CD4-positive, alpha-beta T cell (primary cell): Measurements from ENCODE around the gene HSD17B1. TPM values are rescaled to one million over a fixed set of nuclear protein-coding genes. Genes with fewer than 3 reads are reported as not detected.

Source experiments
- ATAC-seq: fragments of 200-7000 bp; cut with Tn5 transposase; one replicate; pipeline ENCODE4 v1.10.0; 2022; ENCODE audit warnings: mild to moderate bottlenecking; ENCODE audit not compliant: poor library complexity
- CTCF ChIA-PET: fragments of 350-600 bp; sonication (Branson Sonifier 250); formaldehyde crosslinking; loops from one replicate; lab custom pipeline; 2021; ENCODE audit warnings: antibody characterized with exemption, inconsistent platforms; lab: Charles Lee
- POLR2A ChIA-PET: fragments of 350-600 bp; sonication (Branson Sonifier 250); formaldehyde crosslinking; loops from one replicate; lab custom pipeline; 2021; ENCODE audit warnings: antibody characterized with exemption, inconsistent platforms; lab: Charles Lee
- DNase-seq, 14 experiments: peaks; one replicate each; pipeline ENCODE4 v3.0.0-alpha.2; 2013 to 2020; ENCODE audit warnings: mixed read lengths in 2 of 14
- H3K27ac ChIP-seq, 2 donors: one replicate each; pipeline versions ENCODE4 v1.5.1 to v1.7.0; 2013; ENCODE audit warnings: low read length in 2 of 2, low read depth in 1 of 2, mild to moderate bottlenecking in 1 of 2
- H3K27me3 ChIP-seq, 2 experiments: 1 replicate in 1 of 2; 2 replicates in 1 of 2; pipeline versions ENCODE4 v1.6.1 to v1.7.0; 2013; ENCODE audit warnings: low read length in 2 of 2, control low read depth in 1 of 2, mild to moderate bottlenecking in 1 of 2, moderate library complexity in 1 of 2; ENCODE audit not compliant: insufficient read depth in 2 of 2, control insufficient read depth in 1 of 2
- H3K36me3 ChIP-seq: one replicate; pipeline ENCODE4 v1.6.1; 2013; ENCODE audit warnings: low read length, control low read depth; ENCODE audit not compliant: insufficient read depth
- H3K4me1 ChIP-seq: one replicate; pipeline ENCODE4 v1.6.1; 2013; ENCODE audit warnings: low read length, control low read depth; ENCODE audit not compliant: insufficient read depth
- H3K4me3 ChIP-seq: one replicate; pipeline ENCODE4 v1.5.1; 2013; ENCODE audit warnings: mild to moderate bottlenecking, low read length, moderate library complexity
- H3K9me3 ChIP-seq, 2 experiments: 1 replicate in 1 of 2; 2 replicates in 1 of 2; pipeline versions ENCODE4 v1.6.1 to v1.7.0; 2013; ENCODE audit warnings: low read length in 2 of 2, mild to moderate bottlenecking in 2 of 2, control low read depth in 1 of 2, moderate library complexity in 1 of 2; ENCODE audit not compliant: control insufficient read depth in 1 of 2, insufficient read depth in 1 of 2
- H3K27ac Mint-ChIP-seq: one replicate; pipeline ENCODE4 v1.8.0; 2020; ENCODE audit warnings: mixed read lengths
- H3K27me3 Mint-ChIP-seq: one replicate; pipeline ENCODE4 v1.8.0; 2021; ENCODE audit warnings: mixed read lengths
- H3K36me3 Mint-ChIP-seq: one replicate; pipeline ENCODE4 v1.8.0; 2021; ENCODE audit warnings: low read depth, mixed read lengths
- H3K4me1 Mint-ChIP-seq: one replicate; pipeline ENCODE4 v1.8.0; 2021; ENCODE audit warnings: low read depth, mixed read lengths
- H3K4me3 Mint-ChIP-seq: one replicate; pipeline ENCODE4 v1.8.0; 2020; ENCODE audit warnings: mild to moderate bottlenecking, mixed read lengths
- H3K9me3 Mint-ChIP-seq: one replicate; pipeline ENCODE4 v1.8.0; 2020; ENCODE audit warnings: mixed read lengths
- intact Hi-C, 2 experiments: fragments of 100-400 bp; cut with DNase I in 1 of 2; cut with micrococcal nuclease in 1 of 2; formaldehyde crosslinking; loops; one replicate each; pipeline versions ENCODE4 v1.15.1 to v1.9.0; 2023 to 2025; cut with DNase I, micrococcal nuclease
- total RNA-seq, 174 experiments: library from RNA in 2 of 174; stranded (reverse) in 2 of 174; gene quantifications; one replicate each; pipeline ENCODE4 v1.2.3 and lab custom pipeline; 2021 to 2026
- TF ChIP-seq, protein P1 (sequence below): fragments of 200-600 bp; IDR thresholded peaks from one replicate; pipeline ENCODE4 v1.8.0; 2022; ENCODE audit warnings: antibody characterized with exemption, mild to moderate bottlenecking

HSD17B1 gene
- total RNA-seq, 2 experiments from 2014 or later, result 0.80 to 0.81 TPM

DNA sequence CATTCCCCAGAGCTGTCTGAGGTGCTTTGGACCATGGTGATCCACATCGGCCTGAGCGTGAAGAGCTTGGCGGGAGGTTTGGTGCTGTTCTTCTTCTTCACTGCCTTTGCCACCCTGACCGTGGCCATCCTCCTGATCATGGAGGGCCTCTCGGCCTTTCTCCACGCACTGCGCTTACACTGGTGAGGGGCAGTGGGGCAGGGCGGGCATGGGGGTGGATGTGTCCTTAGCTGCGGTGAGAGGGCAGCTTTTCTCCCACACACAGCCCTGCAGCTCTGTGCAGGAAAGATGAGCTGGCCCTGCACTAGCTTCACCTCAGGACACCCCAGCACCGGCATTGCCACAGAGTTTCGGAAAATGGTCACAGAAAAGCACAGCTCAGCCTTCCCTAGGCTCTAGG is 38.4 kb upstream of the HSD17B1 start:
- H3K36me3 Mint-ChIP-seq, result peaks cover 13% of the 10 kb centered on the region
- H3K27ac Mint-ChIP-seq, result no peak overlapping the region
- Histone ChIP-seq H3K4me1 (peaks cover 6% of the 10 kb centered on the region), H3K4me3 (no peak overlapping the region), H3K27ac (no peak overlapping the region), H3K36me3 (no peaks in the 10 kb centered on the region), H3K27me3 (no peaks in the 10 kb centered on the region), H3K9me3 (no peaks in the 10 kb centered on the region)
- no peaks in the 10 kb centered on the region for H3K9me3 Mint-ChIP-seq
- ChIA-PET POLR2A (no interaction called here), CTCF (no interaction called here)
- no peak overlapping the region for H3K4me3 Mint-ChIP-seq
- DNase-seq (no peak), ATAC-seq (no peak)
- peaks cover 8% of the 10 kb centered on the region for H3K4me1 Mint-ChIP-seq
- intact Hi-C loops, result loop anchor here in 1 of 2 experiments (10.0 kb wide), 1 partner anchor 489 kb away; the partner anchor contains the start of gene NKIRAS2
- TF ChIP-seq, protein P1, sequence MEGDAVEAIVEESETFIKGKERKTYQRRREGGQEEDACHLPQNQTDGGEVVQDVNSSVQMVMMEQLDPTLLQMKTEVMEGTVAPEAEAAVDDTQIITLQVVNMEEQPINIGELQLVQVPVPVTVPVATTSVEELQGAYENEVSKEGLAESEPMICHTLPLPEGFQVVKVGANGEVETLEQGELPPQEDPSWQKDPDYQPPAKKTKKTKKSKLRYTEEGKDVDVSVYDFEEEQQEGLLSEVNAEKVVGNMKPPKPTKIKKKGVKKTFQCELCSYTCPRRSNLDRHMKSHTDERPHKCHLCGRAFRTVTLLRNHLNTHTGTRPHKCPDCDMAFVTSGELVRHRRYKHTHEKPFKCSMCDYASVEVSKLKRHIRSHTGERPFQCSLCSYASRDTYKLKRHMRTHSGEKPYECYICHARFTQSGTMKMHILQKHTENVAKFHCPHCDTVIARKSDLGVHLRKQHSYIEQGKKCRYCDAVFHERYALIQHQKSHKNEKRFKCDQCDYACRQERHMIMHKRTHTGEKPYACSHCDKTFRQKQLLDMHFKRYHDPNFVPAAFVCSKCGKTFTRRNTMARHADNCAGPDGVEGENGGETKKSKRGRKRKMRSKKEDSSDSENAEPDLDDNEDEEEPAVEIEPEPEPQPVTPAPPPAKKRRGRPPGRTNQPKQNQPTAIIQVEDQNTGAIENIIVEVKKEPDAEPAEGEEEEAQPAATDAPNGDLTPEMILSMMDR, result no peak
- H3K27me3 Mint-ChIP-seq, result no peaks in the 10 kb centered on the region

DNA sequence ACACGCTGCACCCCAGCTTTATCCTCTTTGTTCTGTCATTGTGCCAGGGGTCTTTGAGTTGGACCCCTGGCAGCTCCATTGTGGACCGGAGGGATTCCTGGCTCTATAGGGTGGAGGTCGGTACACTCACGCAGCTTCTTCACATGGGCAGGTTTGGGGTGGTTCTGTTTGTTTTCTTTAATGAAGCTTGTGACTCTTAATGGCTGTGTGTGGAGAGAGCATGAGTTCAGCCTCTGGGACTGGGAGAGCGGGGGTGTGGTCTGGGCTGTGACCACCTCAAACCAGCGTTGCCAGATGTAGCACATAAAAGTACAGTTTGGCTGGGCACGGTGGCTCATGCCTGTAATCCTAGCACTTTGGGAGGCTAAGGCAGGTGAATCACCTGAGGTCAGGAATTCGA is 37.9 kb upstream of the HSD17B1 start:
- no peaks in the 10 kb centered on the region for H3K27me3 Mint-ChIP-seq
- intact Hi-C loops, result loop anchor here (5.0 to 10.0 kb wide), 3 partner anchors 108 to 490 kb away; partner anchors contain the start of gene NKIRAS2 (in 1 of the 2)
- Histone ChIP-seq H3K36me3 (no peaks in the 10 kb centered on the region), H3K4me3 (no peak overlapping the region), H3K27me3 (no peaks in the 10 kb centered on the region), H3K4me1 (peaks cover 6% of the 10 kb centered on the region), H3K9me3 (no peaks in the 10 kb centered on the region), H3K27ac (no peak overlapping the region)
- H3K4me3 Mint-ChIP-seq, result no peak overlapping the region
- peaks cover 8% of the 10 kb centered on the region for H3K4me1 Mint-ChIP-seq
- peaks cover 9% of the 10 kb centered on the region for H3K36me3 Mint-ChIP-seq
- TF ChIP-seq, protein P1, result no peak
- H3K9me3 Mint-ChIP-seq, result no peaks in the 10 kb centered on the region
- POLR2A ChIA-PET, result interaction anchor here (0.7 kb wide), 1 partner anchor 84 kb away, joined by 3 read pairs; no protein-coding TSS in a partner anchor
- DNase-seq (no peak), ATAC-seq (no peak)
- H3K27ac Mint-ChIP-seq, result no peak overlapping the region
- CTCF ChIA-PET, result no interaction called here

DNA sequence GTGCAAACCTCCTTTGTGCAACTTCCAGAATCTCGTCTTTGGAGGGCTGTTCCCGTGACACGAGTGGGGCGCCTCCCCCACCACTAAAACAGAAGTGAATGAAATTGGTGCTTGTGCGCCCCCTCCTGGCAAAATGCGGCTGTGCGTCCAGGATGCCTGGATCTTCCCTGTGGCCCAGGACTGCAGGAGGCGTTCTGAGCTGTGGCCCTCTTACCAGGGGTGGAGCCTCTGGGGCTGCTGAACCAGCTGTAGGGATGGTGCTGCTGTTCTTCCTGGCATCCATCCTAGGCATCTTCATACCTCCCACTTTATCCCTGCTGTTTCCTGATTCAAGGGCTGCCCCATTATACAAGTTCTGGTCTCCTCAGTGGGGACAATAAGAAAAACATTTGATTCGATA is 35.2 kb upstream of the HSD17B1 start:
- Mint-ChIP-seq H3K27ac (no peak overlapping the region), H3K27me3 (no peaks in the 10 kb centered on the region), H3K4me1 (peaks cover 8% of the 10 kb centered on the region), H3K9me3 (no peaks in the 10 kb centered on the region), H3K36me3 (peaks cover 9% of the 10 kb centered on the region), H3K4me3 (no peak overlapping the region)
- Histone ChIP-seq H3K36me3 (peaks cover 7% of the 10 kb centered on the region), H3K4me1 (peaks cover 6% of the 10 kb centered on the region), H3K27me3 (no peaks in the 10 kb centered on the region), H3K4me3 (no peak overlapping the region), H3K27ac (no peak overlapping the region), H3K9me3 (no peaks in the 10 kb centered on the region)
- ATAC-seq, result peak; percentile 93
- peak; percentile 69 to 90 (median 79) for DNase-seq
- POLR2A ChIA-PET, result interaction anchor here (0.7 kb wide), 1 partner anchor 129 kb away, joined by 3 read pairs; no protein-coding TSS in a partner anchor
- CTCF ChIA-PET, result interaction anchor here (0.5 to 2.7 kb wide), 9 partner anchors 24 to 195 kb away, joined by 3 to 18 read pairs (median 4); partner anchors contain the start of gene CAVIN1
- TF ChIP-seq, protein P1, result peak; percentile 97
- intact Hi-C loops, result loop anchor here (1.0 to 10.0 kb wide), 6 partner anchors 89 to 493 kb away; partner anchors contain the start of gene NKIRAS2 (in 1 of the 2)
